HCT116 (cell line): ENCODE measurements around the gene PIP4K2A. TPM values are rescaled to one million over a fixed set of nuclear protein-coding genes. Genes with fewer than 3 reads are reported as not detected.

Experiments used
- ATAC-seq: fragments of 200-7000 bp; cut with Tn5 transposase; 2 replicates; pipeline ENCODE4 v1.9.1; 2020; ENCODE audit warnings: mild to moderate bottlenecking, moderate library complexity
- BruUV-seq: library from RNA; stranded (reverse); fragments of 400-500 nt; replicated peaks from 2 replicates; lab custom pipeline; 2021; lab: Mats Ljungman, UMichigan
- CTCF ChIA-PET: fragments of 300-600 bp; sonication (Branson Sonifier 250); formaldehyde crosslinking; loops from one replicate; lab custom pipeline; 2021; ENCODE audit warnings: antibody characterized with exemption; lab: Charles Lee
- POLR2A ChIA-PET: fragments of 300-600, 350-600 bp; sonication (Branson Sonifier 250); formaldehyde crosslinking; loops from one replicate; lab custom pipeline; 2021; ENCODE audit warnings: antibody characterized with exemption; lab: Charles Lee
- RAD21 ChIA-PET, 2 experiments: fragments of 300-600 bp; sonication (Branson Sonifier 250); formaldehyde crosslinking; loops; one replicate each; lab custom pipeline; 2023; ENCODE audit warnings: low total read pairs in 2 of 2; ENCODE audit not compliant: uncharacterized antibody in 2 of 2, unreplicated experiment in 2 of 2, low non-redundant PET in 1 of 2; lab: Charles Lee
- DNase-seq: peaks from one replicate; pipeline ENCODE4 v3.0.0-alpha.2; 2010; ENCODE audit warnings: low read depth, low spot score
- H2AFZ ChIP-seq: fragments of 200-600 bp; shearing (Covaris generic), sonication (generic); 2 replicates; pipeline ENCODE4 v1.6.1; 2017; ENCODE audit warnings: low read depth, mixed run types, mixed read lengths, antibody characterized with exemption, low read length; ENCODE audit not compliant: poor library complexity, severe bottlenecking
- H3K27ac ChIP-seq: 2 replicates; pipeline ENCODE4 v1.5.1; 2012; ENCODE audit warnings: low read depth, low read length
- H3K27me3 ChIP-seq: fragments of 200-600 bp; sonication (generic); 2 replicates; pipeline ENCODE4 v1.6.1; 2016; ENCODE audit warnings: mixed run types, low read length, mixed read lengths; ENCODE audit not compliant: insufficient read depth
- H3K36me3 ChIP-seq, 2 experiments: fragments of 200-500 bp in 1 of 2; fragments of 200-600 bp in 1 of 2; sonication (Bioruptor generic) in 1 of 2; sonication (generic) in 1 of 2; 2 replicates each; pipeline versions ENCODE4 v1.5.1 to v1.6.1; 2014 to 2016; ENCODE audit warnings: low read length in 2 of 2, inconsistent platforms in 1 of 2, mixed read lengths in 1 of 2, mixed run types in 1 of 2; ENCODE audit not compliant: insufficient read depth in 2 of 2, control insufficient read depth in 1 of 2
- H3K4me1 ChIP-seq, 2 experiments: fragments of 200-600 bp in 1 of 2; sonication (generic) in 1 of 2; 2 replicates each; pipeline versions ENCODE4 v1.5.1 to v1.6.1; 2012 to 2017; ENCODE audit warnings: low read length in 2 of 2, inconsistent platforms in 1 of 2, mild to moderate bottlenecking in 1 of 2, mixed read lengths in 1 of 2, mixed run types in 1 of 2, moderate library complexity in 1 of 2; ENCODE audit not compliant: insufficient read depth in 2 of 2, control insufficient read depth in 1 of 2
- H3K4me2 ChIP-seq: fragments of 200-600 bp; sonication (generic); 2 replicates; pipeline ENCODE4 v1.6.1; 2017; ENCODE audit warnings: mixed run types, low read length, mixed read lengths
- H3K4me3 ChIP-seq, 2 experiments: fragments of 200-600 bp in 1 of 2; sonication (generic) in 1 of 2; replicated peaks in 1 of 2; 2 replicates each; pipeline ENCODE4 v1.5.1; 2011 to 2016; ENCODE audit warnings: low read length in 2 of 2, control low read depth in 1 of 2, low read depth in 1 of 2, mild to moderate bottlenecking in 1 of 2, mixed read lengths in 1 of 2, mixed run types in 1 of 2
- H3K79me2 ChIP-seq: fragments of 200-600 bp; sonication (generic); 2 replicates; pipeline ENCODE4 v1.6.1; 2017; ENCODE audit warnings: mild to moderate bottlenecking, mixed run types, low read length, moderate library complexity, mixed read lengths; ENCODE audit not compliant: insufficient read depth
- H3K9ac ChIP-seq: fragments of 200-600 bp; sonication (generic); 2 replicates; pipeline ENCODE4 v1.6.1; 2016; ENCODE audit warnings: low read length, mixed read lengths
- H3K9me2 ChIP-seq: fragments of 200-600 bp; sonication (generic), shearing (Covaris generic); 2 replicates; pipeline ENCODE4 v1.6.1; 2017; ENCODE audit warnings: mixed run types, mild to moderate bottlenecking, moderate library complexity; ENCODE audit not compliant: insufficient read depth
- H3K9me3 ChIP-seq, 2 experiments: fragments of 200-500 bp in 1 of 2; fragments of 200-600 bp in 1 of 2; sonication (Bioruptor generic) in 1 of 2; sonication (generic) in 1 of 2; 2 replicates each; pipeline ENCODE4 v1.6.1; 2014 to 2017; ENCODE audit warnings: low read length in 2 of 2, mixed read lengths in 2 of 2, inconsistent platforms in 1 of 2, low read depth in 1 of 2, mild to moderate bottlenecking in 1 of 2, mixed run types in 1 of 2, moderate library complexity in 1 of 2; ENCODE audit not compliant: control insufficient read depth in 1 of 2, insufficient read depth in 1 of 2
- H4K20me1 ChIP-seq: fragments of 200-600 bp; sonication (generic), shearing (Covaris generic); 2 replicates; pipeline ENCODE4 v1.6.1; 2017; ENCODE audit warnings: mixed run types, mild to moderate bottlenecking, moderate library complexity; ENCODE audit not compliant: insufficient read depth
- CBX3 ChIP-seq: IDR thresholded peaks from 2 replicates; pipeline ENCODE4 v1.6.1; 2012; ENCODE audit warnings: low read depth
- EGR1 ChIP-seq: IDR thresholded peaks from 2 replicates; pipeline ENCODE4 v1.6.1; 2012; ENCODE audit warnings: low read depth
- EZH2phosphoT487 ChIP-seq: fragments of 200-600 bp; IDR thresholded peaks from 2 replicates; pipeline ENCODE4 v1.6.1; 2018; ENCODE audit warnings: antibody characterized with exemption, borderline replicate concordance
- POLR2AphosphoS5 ChIP-seq: IDR thresholded peaks from 2 replicates; pipeline ENCODE4 v1.6.1; 2011; ENCODE audit warnings: mild to moderate bottlenecking, low read depth, low read length, moderate library complexity
- TCF7L2 ChIP-seq: IDR thresholded peaks from 2 replicates; pipeline ENCODE4 v1.7.0; 2011; ENCODE audit warnings: borderline replicate concordance, inconsistent platforms; ENCODE audit not compliant: insufficient read depth, insufficient read length; ENCODE audit errors: extremely low read depth
- intact Hi-C: fragments of 100-400 bp; cut with micrococcal nuclease; formaldehyde crosslinking; loops from 2 replicates; pipeline ENCODE4 v1.10.0; 2022
- total RNA-seq: library from RNA; stranded (reverse); gene quantifications from one replicate; pipeline ENCODE4 v1.2.1, GENCODE V29; 2021; ENCODE audit not compliant: unreplicated experiment
- TF ChIP-seq, protein P1 (sequence below): IDR thresholded peaks from 2 replicates; pipeline ENCODE4 v1.6.1; 2012; ENCODE audit warnings: low read depth
- TF ChIP-seq, protein P2 (sequence below): IDR thresholded peaks from 2 replicates; pipeline ENCODE4 v1.6.1; 2012

The PIP4K2A gene
- total RNA-seq, 1 experiment from 2014 or later = 41.9 TPM

DNA sequence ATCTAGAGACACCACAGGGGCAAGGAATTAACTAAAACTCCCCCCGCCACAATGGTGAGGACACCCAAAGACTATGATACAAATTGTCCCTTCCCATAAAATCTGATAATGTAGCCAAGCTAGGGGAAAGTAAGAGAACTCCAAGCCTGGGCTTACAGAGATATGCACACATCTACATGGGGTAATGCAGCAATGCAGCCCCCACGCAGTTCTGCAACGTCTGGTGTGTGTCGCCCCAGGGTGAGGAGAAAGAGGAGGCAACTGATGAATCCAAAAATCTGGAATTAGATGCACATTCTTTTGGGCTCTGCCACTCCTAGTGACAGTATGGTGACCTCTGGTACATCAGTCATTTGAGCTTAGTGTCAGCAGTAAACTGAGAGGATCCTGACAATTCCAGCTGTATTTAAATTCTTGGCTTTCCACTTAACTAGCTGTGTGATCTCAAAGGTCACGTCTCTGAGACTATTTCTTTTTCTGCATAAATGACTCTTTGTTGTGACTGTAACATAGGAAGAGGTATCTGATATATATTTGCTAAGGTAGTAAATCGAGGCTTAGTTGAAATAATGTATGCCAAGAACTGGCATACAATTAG, 51.5 kb downstream of the PIP4K2A start:
- DNase-seq (no peak), ATAC-seq (no peak)
- Histone ChIP-seq H3K4me3 (no peak overlapping the region), H2AFZ (no peak overlapping the region), H3K4me1 (peaks cover 12 to 29% of the 10 kb centered on the region in 2 experiments), H3K79me2 (peaks cover 98% of the 10 kb centered on the region), H3K27me3 (no peaks in the 10 kb centered on the region), H3K9ac (no peak overlapping the region), H3K36me3 (no peaks in the 10 kb centered on the region), H3K9me2 (no peaks in the 10 kb centered on the region), H3K4me2 (no peak overlapping the region), H3K27ac (no peak overlapping the region), H4K20me1 (peaks cover 12% of the 10 kb centered on the region; the same call in 1 of the 2 replicates), H3K9me3 (no peaks in the 10 kb centered on the region)
- intact Hi-C loops = no loop called here
- ChIA-PET POLR2A (interaction anchor here (0.6 kb wide), 1 partner anchor 1137 kb away, joined by 6 read pairs; the partner anchor contains the start of gene SKIDA1), RAD21 (no interaction called here), CTCF (no interaction called here)
- TF ChIP-seq POLR2AphosphoS5 (no peak), CBX3 (no peak), TCF7L2 (no peak)
- TF ChIP-seq, protein P1, sequence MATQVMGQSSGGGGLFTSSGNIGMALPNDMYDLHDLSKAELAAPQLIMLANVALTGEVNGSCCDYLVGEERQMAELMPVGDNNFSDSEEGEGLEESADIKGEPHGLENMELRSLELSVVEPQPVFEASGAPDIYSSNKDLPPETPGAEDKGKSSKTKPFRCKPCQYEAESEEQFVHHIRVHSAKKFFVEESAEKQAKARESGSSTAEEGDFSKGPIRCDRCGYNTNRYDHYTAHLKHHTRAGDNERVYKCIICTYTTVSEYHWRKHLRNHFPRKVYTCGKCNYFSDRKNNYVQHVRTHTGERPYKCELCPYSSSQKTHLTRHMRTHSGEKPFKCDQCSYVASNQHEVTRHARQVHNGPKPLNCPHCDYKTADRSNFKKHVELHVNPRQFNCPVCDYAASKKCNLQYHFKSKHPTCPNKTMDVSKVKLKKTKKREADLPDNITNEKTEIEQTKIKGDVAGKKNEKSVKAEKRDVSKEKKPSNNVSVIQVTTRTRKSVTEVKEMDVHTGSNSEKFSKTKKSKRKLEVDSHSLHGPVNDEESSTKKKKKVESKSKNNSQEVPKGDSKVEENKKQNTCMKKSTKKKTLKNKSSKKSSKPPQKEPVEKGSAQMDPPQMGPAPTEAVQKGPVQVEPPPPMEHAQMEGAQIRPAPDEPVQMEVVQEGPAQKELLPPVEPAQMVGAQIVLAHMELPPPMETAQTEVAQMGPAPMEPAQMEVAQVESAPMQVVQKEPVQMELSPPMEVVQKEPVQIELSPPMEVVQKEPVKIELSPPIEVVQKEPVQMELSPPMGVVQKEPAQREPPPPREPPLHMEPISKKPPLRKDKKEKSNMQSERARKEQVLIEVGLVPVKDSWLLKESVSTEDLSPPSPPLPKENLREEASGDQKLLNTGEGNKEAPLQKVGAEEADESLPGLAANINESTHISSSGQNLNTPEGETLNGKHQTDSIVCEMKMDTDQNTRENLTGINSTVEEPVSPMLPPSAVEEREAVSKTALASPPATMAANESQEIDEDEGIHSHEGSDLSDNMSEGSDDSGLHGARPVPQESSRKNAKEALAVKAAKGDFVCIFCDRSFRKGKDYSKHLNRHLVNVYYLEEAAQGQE = no peak
- no TSS peak for BruUV-seq

DNA sequence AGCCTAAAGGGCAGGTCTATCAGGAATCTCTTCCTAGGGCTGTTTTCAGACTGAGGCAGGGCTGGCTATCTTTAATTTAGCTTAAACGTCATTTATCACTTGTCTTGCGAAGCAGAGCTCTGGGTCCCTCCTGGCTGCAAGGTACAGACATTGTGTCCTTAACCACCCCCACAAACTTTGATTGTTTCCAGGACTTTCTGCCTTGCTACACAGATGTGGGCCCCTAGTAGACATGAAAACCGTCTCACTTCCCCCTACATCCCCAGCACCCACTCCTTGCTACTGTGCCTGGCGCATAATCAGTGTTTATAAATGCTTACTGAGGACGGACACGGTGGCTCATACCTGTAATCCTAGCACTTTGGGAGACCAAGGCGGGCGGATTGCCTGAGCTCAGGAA, 54.5 kb downstream of the PIP4K2A start:
- intact Hi-C loops = no loop called here
- BruUV-seq = no TSS peak
- no peaks in the 10 kb centered on the region for H3K27me3 ChIP-seq
- ATAC-seq (no peak), DNase-seq (no peak)
- peaks cover 12 to 29% of the 10 kb centered on the region in 2 experiments for H3K4me1 ChIP-seq
- no peaks in the 10 kb centered on the region for H3K9me3 ChIP-seq
- TF ChIP-seq, protein P1 = no peak
- TF ChIP-seq, protein P2, sequence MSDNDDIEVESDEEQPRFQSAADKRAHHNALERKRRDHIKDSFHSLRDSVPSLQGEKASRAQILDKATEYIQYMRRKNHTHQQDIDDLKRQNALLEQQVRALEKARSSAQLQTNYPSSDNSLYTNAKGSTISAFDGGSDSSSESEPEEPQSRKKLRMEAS = no peak
- TF ChIP-seq EZH2phosphoT487 (no peak), EGR1 (no peak), TCF7L2 (no peak)
- no peak overlapping the region for H3K27ac ChIP-seq
- ChIA-PET POLR2A (interaction anchor here (0.9 kb wide), 1 partner anchor 36 kb away, joined by 3 read pairs; no protein-coding TSS in a partner anchor), RAD21 (no interaction called here), CTCF (no interaction called here)
- no peak overlapping the region for H2AFZ ChIP-seq
- H3K9me2 ChIP-seq = no peaks in the 10 kb centered on the region
- H3K4me2 ChIP-seq = no peak overlapping the region
- peaks cover 98% of the 10 kb centered on the region for H3K79me2 ChIP-seq
- H3K4me3 ChIP-seq = no peak overlapping the region
- no peak overlapping the region for H3K9ac ChIP-seq
- peaks cover 16% of the 10 kb centered on the region; the same call in 1 of the 2 replicates for H4K20me1 ChIP-seq
- H3K36me3 ChIP-seq = no peaks in the 10 kb centered on the region
